T1000 (cell line): ENCODE measurements around the gene TNFRSF6B.
A peak's percentile ranks its signal among the peaks of the same experiment; 100 is the strongest.

Experiments used
- DNase-seq: peaks from one replicate; lab custom pipeline; 2025; ENCODE audit warnings: mixed read lengths; lab: John Stamatoyannopoulos, UW

The TNFRSF6B gene

GRCh38 chr20:63739130-63740069, 42.9 kb downstream of the TNFRSF6B start, which contains the start of gene SLC2A4RG:
Gene SLC2A4RG (plus strand): TSS chr20:63739776. CDS start chr20:63739913, 137 bp downstream.
- DNase-seq: no peak

- no peak for DNase-seq
These were observed 43.7 kb downstream of the TNFRSF6B start for GRCh38 chr20:63740070-63740626.

- DNase-seq: peak; percentile 41
These were observed 44.3 kb downstream of the TNFRSF6B start for GRCh38 chr20:63740627-63741353.

- DNase-seq: no peak
These were observed 44.9 kb downstream of the TNFRSF6B start for GRCh38 chr20:63741354-63741675.

GRCh38 chr20:63741676-63742380, 45.4 kb downstream of the TNFRSF6B start:
- DNase-seq: no peak

GRCh38 chr20:63742381-63743024, 46.1 kb downstream of the TNFRSF6B start:
- DNase-seq: no peak

- DNase-seq: no peak
These were observed 46.9 kb downstream of the TNFRSF6B start for GRCh38 chr20:63743210-63743970.

- DNase-seq: no peak
These were observed 47.7 kb downstream of the TNFRSF6B start for GRCh38 chr20:63744158-63744557.

- no peak for DNase-seq
These were observed 48.3 kb downstream of the TNFRSF6B start for GRCh38 chr20:63744574-63745423.

- DNase-seq: no peak
These were observed 49.0 kb downstream of the TNFRSF6B start for GRCh38 chr20:63745424-63745805.

- DNase-seq: no peak
These were observed 49.7 kb downstream of the TNFRSF6B start for GRCh38 chr20:63745961-63746731.

GRCh38 chr20:63746751-63747315, 50.4 kb downstream of the TNFRSF6B start:
- DNase-seq: no peak

GRCh38 chr20:63747622-63748069, 51.2 kb downstream of the TNFRSF6B start:
- no peak for DNase-seq
